Measurements from ENCODE around the gene ANO2.
A peak's percentile ranks its signal among the peaks of the same experiment; 100 is the strongest.

The ANO2 gene

DNA sequence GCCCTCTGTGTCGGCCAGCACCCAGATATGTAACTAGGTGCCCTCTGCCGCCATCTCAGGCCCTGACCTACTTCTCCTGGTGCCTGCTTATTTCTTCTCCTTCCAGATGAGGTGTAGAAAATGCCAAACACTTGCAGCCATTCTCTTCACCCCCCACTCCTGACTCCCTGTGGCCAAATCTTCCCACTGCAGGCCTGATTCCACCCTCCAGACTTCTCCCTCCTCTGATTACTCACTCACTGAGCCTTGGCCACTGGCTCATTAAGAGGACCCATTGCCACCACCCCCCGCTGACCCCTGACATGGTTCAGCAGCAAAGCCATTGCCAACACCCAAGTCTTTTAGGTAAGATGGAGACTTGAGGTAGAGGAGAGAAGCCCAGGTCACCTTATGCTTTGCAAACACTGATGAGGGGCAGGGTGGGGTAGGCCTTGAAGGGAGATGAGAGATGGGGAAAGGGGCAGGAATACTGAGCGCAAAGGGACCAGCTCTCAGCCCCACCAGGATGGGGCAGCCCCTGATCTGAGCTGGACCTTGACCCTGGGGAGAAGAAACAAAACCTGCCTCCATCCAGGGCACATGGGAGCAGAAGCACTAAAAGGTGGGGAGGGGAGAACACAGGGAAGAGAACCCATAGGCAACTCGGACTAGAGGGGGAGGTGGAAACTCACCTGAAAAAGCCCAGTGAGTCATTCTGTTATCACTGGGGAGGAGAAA lies 25.1 kb upstream of the ANO2 start:
- no peak for DNase-seq (ENCODE audit: low read depth)
- TF ChIP-seq, protein P1, sequence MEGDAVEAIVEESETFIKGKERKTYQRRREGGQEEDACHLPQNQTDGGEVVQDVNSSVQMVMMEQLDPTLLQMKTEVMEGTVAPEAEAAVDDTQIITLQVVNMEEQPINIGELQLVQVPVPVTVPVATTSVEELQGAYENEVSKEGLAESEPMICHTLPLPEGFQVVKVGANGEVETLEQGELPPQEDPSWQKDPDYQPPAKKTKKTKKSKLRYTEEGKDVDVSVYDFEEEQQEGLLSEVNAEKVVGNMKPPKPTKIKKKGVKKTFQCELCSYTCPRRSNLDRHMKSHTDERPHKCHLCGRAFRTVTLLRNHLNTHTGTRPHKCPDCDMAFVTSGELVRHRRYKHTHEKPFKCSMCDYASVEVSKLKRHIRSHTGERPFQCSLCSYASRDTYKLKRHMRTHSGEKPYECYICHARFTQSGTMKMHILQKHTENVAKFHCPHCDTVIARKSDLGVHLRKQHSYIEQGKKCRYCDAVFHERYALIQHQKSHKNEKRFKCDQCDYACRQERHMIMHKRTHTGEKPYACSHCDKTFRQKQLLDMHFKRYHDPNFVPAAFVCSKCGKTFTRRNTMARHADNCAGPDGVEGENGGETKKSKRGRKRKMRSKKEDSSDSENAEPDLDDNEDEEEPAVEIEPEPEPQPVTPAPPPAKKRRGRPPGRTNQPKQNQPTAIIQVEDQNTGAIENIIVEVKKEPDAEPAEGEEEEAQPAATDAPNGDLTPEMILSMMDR (conservative IDR thresholded peaks at IDR 0.05; ENCODE audit: low read length): no peak; the same call in 1 of the 2 replicates
- H3K4me3 ChIP-seq (ENCODE audit: low read length): no peak overlapping the region

GRCh38 chr12:5969156-5969973 lies 24.3 kb upstream of the ANO2 start:
- H3K4me3 ChIP-seq (ENCODE audit: low read length): no peak overlapping the region
- no peak for DNase-seq (ENCODE audit: low read depth)
- TF ChIP-seq, protein P1 (conservative IDR thresholded peaks at IDR 0.05; ENCODE audit: low read length): no peak

GRCh38 chr12:5967645-5968415 lies 22.8 kb upstream of the ANO2 start:
- H3K4me3 ChIP-seq (ENCODE audit: low read length): no peak overlapping the region
- TF ChIP-seq, protein P1 (conservative IDR thresholded peaks at IDR 0.05; ENCODE audit: low read length): no peak
- DNase-seq (ENCODE audit: low read depth): no peak

DNA sequence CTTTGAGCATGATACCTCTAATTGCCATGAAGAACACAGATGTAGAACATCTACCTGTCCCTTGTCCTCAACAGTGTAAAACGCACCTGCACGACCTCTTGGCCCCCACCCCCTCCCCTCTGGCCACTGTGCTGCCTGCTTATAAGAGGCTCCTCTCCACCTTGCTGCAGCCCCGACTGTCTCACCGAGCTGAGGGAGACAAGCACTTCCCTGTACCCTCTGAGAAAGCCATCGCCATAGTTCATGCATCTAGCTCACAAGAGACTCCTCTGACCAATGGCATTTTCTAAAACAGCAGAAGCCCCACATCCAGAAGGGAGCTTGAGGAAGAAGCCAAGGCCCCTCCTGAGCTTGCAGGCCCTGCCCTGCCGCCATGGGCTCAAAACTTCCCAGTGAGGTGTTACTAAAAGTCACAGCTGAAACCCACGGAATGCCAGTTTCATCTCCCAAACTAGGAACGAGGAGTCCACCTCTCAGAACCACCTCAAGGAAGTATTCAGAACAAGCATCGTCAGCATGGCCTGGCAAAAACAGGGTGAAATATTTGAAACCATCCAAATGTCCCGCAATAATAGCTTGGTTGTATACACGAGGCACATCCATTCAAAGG lies 21.5 kb upstream of the ANO2 start:
- no peak for DNase-seq (ENCODE audit: low read depth)
- no peak overlapping the region for H3K4me3 ChIP-seq (ENCODE audit: low read length)
- TF ChIP-seq, protein P1 (conservative IDR thresholded peaks at IDR 0.05; ENCODE audit: low read length): no peak

GRCh38 chr12:5965950-5966383 lies 20.9 kb upstream of the ANO2 start:
- peak; percentile 43 for DNase-seq (ENCODE audit: low read depth)
- H3K4me3 ChIP-seq (ENCODE audit: low read length): no peak overlapping the region
- TF ChIP-seq, protein P1 (conservative IDR thresholded peaks at IDR 0.05; ENCODE audit: low read length): peak; percentile 87

DNA sequence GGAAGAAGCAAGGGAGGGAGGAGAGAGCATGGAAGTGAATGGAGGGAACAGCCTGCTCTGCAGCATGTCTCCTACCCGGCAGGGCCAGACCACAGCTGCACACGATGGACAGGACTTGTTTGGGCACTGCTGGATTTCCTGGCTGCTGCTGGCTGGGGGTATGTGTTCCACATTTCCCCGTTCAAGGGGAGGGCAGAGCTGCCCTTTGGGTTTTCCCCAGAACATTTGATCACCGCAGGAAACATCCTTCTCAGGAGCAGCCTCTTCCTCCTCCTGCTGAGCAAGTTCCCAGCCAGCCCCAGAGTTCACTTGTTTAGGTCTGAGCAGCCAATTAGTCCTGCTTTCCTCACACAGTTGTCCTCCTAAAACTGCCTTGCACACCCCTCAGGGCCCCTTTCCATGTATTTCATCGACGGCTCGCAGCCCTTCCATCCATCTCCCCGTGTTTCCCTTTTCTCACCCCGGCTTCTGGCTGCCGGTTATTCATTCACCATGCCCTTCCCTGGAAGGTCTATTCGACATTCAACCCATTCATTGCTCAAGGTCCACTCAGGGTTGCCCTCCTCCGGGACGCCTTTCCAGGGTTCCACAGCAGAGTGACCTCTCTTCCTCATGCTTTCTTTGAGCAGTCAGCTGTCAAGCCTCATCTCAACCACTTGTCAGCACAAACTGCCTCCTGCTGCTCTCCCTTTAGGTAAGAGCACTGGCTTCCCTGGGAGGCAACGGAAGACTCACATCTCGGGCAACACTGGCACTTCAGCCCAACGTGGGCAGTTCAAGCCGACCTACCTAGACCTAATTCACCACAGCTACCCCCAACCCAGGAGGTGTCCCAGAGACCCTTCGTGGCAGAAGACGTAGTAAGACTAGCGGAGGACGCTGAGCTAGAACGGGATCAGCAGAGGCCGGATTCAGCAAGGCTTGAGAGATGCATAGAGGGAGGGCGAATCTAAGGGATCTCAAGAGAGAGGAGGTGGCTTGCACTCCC lies 20.1 kb upstream of the ANO2 start:
- DNase-seq (ENCODE audit: low read depth): no peak
- H3K4me3 ChIP-seq (ENCODE audit: low read length): no peak overlapping the region
- TF ChIP-seq, protein P1 (conservative IDR thresholded peaks at IDR 0.05; ENCODE audit: low read length): no peak
